HUDEP-2 (cell line): ENCODE results near the gene DEPP1.
"Not testable (repeated sequence)": the region's sequence is repeated elsewhere in the genome, so short reads cannot be mapped to it uniquely, and the experiment has no call there.

Experiments used
- DNase-seq, 76 experiments: peaks; one replicate each; lab custom pipeline; 2025; ENCODE audit not compliant: unreplicated experiment in 76 of 76; lab: John Stamatoyannopoulos, UW

The DEPP1 gene, protein sequence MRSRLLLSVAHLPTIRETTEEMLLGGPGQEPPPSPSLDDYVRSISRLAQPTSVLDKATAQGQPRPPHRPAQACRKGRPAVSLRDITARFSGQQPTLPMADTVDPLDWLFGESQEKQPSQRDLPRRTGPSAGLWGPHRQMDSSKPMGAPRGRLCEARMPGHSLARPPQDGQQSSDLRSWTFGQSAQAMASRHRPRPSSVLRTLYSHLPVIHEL

DNA sequence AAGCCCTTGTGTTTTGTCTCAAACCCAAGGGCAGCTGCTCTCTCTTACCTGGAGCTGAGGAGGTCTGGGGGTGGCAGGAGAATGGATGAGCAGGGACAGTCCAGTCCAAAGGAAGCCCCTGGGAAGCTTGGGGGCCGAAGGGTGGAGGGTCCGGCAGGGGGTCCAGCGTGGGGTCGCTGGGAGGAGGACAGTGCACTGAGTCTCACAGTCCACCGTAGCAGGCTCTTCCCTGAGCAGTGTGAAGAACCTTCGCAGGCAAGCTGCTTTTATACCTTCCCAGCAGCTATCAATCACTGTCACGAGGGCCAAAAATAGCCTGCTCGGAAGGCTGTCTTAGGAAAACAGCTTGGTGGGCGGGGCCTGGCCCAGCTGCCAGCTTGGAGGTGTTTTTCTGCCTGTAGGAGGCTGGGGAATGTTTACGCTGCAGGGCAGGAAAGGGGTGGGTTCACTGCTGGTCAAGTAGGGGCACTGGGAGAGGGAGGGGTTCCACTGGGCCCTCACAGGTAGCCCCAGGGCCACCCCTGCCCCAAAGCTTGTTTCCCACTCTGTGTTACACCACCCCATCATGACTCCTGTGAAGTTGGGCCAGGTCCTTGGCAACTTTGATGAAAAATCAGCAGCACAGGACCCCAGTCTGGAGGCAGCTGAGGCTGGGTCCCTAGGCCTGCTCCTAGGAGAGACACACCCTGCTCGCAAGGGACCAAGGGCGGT is at the start of gene DEPP1:
TSS of gene DEPP1 (minus strand) at position 240 of the 711 bp plus-strand sequence. CDS start 779 bp downstream, outside the sequence.
- peak in 9 of 76 experiments; percentile 1 to 33 (median 19) for DNase-seq

DNA sequence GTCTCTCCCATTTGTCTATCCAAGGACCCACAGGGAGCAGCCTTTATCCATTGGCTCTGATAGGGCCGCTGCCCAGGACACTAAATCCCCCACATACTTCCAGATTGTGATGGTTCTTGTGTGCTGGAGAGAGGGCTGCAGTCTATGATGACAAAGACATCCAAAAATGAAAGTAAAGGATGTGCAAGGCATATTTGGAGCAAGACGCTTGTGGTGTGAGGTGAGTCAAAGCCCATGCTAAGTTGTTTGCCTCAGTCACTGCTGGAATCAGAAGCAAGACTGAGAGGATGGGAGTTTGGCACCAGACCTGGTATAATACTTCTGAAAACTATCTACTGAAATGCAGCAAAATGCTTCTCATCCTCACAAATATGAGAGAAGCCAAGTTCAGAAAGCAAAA is 44.8 kb upstream of the DEPP1 start:
- DNase-seq, result no peak

DNA sequence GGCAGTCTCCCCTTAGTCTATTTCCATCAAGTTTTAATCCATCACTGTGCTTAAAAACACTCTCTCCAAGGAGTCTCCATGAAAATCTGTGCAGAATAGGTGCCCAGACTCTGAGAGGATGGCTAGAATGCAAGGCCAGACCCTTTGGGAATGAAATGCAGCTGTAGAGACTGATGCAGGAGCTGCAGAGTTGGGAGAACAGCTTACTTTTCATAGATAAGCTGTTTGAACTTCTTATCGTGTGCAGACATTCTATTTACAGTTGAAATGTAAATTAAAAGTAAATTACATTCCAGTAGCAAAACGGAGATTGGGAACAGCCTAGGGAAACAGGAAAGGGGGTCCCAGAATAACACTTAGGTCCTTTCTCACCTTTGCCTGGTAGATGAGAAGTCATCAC is 37.0 kb upstream of the DEPP1 start:
- no peak for DNase-seq

DNA sequence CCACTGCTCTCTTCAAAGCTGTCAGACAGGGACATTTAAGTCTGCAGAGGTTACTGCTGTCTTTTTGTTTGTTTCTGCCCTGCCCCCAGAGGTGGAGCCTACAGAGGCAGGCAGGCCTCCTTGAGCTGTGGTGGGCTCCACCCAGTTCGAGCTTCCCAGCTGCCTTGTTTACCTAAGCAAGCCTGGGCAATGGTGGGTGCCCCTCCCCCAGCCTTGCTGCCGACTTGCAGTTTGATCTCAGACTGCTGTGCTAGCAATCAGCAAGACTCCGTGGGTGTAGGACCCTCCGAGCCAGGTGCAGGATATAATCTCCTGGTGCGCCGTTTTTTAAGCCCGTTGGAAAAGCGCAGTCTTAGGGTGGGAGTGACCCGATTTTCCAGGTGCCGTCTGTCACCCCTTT is 35.9 kb upstream of the DEPP1 start:
- not testable (repeated sequence) for DNase-seq

DNA sequence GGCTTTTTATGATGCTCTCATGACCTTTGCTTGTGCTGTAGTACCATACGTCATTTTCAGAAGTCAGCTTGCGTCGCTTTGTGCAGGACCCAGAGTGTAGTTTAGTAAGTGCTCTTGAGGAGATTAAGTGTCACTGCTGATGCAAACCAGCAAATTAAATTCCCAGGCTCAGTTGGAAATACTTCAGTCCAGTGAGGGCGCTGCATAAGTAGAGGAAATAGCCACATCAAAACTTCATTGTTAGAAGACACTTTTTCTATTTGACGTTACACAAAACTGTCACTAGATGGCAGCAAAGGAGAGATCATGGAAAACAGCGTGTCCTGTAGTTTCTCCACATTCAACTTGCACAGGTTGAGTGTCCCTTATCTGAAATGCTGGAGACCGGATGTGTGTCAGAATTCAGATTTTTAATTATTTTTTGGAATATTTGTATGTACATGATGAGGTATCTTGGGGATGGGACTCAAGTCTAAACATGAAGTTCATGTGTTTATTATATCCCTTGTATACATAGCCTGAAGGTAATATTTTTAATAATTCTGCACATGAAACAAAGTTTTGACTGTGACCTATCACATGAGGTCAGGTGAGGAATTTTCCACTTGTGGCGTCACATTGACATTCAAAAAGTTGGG is 30.0 kb upstream of the DEPP1 start:
- peak in 44 of 76 experiments; percentile 1 to 76 (median 51) for DNase-seq

DNA sequence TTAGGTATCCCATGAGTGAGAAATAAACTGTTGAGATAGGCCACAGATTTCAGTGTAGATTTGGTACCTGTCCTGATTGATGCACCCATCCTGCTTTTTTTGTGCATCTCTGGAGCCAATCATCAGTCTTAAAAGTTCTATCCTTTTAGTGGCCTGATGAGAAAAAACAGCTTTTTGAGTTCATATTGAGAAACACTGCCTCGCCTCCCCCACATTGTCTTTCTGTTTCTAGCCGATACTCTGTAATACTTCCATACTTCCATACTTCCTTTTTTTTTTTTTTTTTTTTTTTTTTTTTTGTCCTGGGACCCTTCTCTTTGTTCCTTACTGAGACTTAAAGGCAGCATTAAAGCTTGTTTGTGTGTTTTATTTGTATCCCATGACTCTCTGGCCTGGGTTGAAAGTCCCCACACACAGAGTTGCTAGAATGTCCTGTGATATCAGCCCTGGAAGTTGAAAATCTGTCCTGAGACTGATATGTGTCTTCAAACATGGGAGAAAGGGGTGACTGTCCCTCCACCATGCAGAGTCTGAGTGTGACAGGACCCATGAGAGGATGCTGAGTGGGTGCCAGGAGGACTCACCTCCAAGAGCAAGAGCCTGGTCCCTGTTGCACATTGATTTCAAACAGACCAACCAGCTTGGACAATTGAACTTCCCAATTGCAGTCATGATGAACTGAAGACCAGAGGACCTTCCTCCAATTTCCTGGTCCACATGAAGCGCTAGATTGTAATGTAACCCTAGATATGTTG is 27.8 kb upstream of the DEPP1 start:
- no peak for DNase-seq

DNA sequence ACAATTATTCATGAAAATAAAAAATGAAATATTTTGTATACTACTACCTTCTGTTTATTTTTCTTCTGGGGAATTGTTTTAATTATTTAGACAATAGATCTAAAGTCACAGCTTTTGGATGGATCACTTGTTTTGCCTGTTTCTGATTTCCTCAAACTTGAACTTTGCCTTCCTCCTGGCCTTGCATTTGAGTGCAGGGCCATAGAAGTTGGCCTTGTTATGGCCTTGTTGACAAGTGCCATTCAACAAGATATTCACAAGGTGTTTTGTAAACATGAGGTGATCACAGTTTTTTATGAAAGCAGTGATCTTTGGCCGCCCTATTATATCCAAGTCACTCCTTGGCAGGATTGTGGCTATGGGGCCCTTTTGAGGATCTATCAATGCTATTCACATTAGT is 26.7 kb upstream of the DEPP1 start:
- no peak for DNase-seq

DNA sequence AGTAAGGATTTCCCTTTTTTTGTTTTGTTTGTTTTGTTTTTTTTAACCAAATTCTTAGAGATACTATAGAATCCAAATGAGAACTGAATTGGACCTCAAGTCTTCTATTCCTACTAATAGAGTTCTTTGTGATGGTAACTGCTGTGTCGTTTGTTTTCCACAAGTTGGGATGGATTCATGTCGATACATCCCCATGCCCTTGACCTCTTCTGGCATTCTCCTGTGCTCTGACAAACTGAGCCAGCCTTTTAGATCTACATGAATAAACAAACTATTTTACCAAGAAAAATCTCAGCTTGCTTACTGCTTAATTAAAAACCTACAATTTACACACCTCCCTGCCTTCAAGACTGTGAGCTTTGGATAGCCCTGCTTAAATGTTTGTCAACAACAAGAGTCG is 26.1 kb upstream of the DEPP1 start:
- no peak for DNase-seq

DNA sequence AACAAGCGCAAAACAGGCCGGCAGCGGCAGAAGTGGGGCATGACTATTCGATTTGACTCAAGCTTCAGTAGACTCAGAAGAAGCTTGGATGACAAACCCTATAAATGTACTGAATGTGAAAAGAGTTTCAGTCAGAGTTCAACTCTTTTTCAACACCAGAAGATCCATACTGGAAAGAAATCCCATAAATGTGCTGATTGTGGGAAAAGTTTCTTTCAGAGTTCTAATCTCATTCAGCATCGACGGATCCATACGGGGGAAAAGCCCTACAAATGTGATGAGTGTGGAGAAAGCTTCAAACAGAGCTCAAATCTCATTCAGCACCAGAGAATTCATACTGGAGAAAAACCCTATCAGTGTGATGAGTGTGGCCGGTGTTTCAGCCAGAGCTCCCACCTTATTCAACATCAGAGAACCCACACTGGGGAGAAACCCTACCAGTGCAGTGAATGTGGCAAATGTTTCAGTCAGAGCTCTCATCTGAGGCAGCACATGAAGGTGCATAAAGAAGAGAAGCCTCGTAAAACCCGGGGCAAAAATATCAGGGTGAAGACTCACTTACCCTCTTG is 24.9 kb upstream of the DEPP1 start:
- no peak for DNase-seq

DNA sequence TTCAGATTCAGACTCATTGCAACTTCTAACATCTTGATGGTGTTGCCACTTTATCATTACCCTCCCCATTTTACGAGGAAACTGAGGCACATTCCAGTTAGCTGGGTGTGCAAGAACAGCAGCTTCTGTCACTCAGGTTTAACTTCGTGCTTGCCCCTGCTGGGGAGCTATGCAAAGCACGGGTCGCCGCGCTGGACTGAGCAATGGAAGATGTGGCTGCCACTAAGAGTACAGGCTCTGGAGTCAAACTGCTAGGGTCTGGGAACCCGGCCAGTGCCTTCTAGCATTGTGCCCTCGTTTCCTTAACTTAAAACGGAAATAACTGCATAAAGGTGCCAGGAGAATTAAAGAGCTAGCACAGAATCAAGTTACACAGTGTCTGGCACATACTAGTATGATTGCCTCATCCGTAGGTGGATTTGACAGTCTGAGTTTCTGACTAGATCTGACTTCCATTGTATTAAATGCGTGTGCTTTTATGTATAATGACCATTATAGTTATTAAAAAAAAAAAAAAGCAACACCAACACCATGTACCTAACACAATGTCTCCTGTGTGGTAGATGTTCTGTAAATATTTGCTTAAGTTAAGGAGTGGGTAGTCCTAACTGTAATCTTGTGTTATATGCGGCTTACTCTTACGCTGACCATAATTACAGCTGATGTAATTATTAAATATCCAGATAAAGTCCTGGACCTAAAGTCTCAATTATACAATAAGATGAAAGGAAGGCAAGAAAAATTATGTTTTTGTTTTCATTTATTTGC is 23.0 kb upstream of the DEPP1 start:
- peak in 54 of 76 experiments; percentile 4 to 79 (median 32) for DNase-seq

DNA sequence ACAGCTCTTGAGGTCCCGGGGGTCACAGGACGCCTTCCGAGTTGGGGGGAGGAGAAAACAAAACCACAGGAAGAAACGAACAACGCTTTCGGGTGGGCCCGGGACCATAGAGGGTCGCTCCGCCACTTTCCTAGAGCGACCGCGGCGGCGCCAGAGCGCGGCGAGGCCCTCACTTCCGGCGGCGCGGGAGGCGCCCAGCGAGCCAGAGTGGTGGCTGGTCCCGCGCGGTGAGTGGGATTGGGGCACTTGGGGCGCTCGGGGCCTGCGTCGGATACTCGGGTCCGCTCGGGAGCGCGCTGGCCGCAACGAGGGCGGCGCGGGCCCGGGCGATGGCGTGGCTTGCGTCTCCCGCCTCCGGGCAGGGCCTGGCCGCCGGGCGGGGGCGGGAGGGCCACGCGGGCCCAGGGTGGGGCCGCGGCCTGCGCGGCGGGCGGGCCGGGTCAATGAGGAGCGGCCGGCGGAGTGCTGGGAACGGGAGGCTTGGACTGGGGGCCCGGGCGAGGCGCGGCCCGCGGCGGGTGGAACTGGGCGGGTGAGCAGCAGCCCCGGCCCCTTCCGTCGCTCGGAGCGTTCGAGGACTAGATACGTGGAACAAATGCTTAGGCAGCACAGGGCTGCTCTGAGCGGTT is 22.3 kb upstream of the DEPP1 start, which contains the start of gene ZNF22:
TSS of gene ZNF22 (plus strand) at position 172 of the 629 bp plus-strand sequence. CDS start 2,446 bp downstream, outside the sequence.
- peak in 54 of 76 experiments; percentile 4 to 72 (median 46) for DNase-seq

DNA sequence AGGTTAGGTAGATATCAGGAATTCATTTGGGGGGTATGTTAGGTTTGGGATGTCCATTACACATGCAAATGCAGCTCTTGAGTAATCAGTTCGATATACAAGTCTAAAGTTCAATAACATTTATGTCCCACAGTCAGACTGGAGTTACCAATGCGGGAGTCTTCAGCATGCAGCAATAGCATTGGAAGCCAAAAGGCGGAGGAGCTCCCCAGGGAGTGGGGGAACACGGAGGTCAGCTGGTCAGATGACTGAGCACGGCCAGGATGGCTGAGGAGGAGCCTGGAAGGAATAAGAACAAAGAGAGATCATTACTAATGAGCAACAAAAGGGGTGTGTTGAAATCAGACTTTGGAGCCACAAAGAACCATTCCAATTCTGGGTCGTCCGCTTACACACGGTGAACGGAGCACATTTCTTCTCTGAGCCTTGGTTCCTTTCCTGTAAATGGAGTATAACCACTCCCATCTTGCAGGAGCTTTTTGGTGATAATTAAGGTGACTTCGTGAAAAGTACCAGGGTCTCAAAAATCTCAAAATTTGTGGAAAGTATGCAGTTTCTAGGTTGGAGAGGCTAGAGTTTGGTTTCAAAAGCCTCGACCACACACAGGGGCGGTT is 21.6 kb upstream of the DEPP1 start:
- no peak for DNase-seq

DNA sequence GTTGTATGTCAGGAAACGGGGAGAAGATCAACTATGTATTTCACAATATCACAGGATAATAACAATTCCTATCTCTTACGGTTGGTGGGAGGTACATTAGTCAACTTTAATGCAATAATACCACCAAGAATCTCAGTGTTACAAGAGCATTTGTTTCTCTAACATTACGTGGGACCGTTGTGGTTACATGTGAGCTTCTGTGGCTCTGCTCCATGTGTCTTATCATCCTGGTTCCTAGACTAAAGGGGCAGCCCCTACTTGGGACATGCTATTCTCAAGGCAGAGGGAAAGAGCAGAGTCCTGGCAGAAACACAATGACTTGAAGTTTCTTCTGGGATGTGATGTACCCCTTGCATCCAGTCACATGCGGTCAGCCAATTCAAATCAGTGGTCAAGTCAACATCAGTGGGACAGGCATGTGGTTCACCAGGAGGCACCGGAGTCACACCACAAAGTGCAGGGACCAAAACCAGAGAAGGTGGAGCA is 19.6 kb upstream of the DEPP1 start:
- DNase-seq, result no peak

DNA sequence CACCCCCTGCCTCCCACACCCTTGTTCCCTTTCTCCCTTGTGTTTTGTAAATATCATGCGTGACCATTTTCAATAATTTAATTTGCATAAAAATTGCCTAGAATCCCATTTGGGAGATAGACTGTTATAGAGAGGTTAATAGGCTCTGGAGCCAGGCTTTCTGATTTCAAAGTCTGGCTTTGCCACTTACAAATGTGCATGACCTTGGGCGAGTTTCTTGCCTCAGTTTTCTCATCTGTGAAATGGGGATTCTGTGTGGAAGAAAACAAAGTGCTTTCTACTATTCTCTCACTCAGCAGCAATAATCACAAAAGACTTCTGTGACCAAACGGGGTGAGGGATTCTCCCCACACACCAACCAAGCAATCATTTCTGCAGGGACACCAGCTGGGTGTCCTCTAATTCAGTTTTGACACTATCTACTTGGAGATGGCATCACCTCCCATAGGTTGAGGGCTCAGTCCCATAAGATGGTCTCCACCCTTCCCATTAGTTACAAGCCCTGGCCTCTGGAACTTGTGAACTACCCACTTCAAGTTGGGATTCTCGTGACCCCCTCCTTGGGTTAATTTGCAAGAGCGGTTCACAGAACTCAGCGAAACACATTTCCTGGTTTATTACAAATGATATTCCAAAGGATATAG is 18.6 kb upstream of the DEPP1 start:
- no peak for DNase-seq

DNA sequence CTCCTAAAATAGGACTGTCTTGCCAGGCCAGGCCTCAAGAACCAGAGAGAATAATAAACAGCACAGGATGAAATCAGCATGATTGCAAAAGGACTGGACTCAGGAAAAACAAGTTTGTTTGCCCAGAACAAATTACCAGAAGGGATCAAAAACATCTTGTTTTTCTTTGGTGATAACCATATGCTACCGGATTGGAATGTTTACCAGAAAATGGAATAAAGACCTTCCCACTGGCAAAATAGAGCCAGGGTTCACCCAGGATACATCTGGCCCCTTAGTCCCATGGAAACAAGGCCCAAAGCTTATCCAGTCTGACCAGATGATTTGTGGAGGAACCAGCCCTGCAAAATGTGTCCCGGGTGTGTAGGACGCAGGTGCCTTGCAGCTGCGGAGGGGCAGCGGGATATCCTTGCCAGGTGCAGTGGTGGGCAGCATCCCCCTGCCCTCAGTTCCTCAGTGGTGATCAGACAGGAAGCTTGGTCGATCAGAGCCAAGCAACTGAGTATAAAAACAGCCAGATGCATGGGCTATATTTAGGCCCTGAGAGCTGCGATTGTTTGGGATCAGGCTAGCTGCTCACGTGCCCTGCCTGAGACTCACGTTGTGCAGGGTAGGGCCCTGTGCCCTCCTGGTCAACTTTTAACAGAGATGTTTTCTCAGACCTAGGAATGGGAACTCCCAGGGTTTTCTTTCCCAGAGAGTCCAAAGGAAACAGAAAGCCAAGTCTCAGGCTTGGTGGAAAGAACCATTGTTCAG is 17.5 kb upstream of the DEPP1 start:
- DNase-seq, result no peak

DNA sequence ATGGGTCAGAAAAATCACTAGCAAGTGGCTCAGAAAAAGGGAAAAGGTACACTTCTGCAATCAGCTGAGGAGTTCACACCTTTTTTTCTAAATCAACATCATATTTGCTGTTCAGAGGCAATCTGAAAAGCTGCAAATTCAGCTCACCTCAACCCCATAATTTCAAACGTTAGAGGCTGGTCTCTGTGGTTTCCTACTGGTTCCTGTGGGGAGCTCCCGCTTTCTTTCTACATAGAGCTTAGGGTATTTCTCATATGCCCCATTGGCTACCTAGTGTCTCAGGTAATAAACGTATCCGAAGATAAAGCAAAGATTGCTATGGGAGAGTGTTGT is 16.9 kb upstream of the DEPP1 start:
- DNase-seq, result no peak

DNA sequence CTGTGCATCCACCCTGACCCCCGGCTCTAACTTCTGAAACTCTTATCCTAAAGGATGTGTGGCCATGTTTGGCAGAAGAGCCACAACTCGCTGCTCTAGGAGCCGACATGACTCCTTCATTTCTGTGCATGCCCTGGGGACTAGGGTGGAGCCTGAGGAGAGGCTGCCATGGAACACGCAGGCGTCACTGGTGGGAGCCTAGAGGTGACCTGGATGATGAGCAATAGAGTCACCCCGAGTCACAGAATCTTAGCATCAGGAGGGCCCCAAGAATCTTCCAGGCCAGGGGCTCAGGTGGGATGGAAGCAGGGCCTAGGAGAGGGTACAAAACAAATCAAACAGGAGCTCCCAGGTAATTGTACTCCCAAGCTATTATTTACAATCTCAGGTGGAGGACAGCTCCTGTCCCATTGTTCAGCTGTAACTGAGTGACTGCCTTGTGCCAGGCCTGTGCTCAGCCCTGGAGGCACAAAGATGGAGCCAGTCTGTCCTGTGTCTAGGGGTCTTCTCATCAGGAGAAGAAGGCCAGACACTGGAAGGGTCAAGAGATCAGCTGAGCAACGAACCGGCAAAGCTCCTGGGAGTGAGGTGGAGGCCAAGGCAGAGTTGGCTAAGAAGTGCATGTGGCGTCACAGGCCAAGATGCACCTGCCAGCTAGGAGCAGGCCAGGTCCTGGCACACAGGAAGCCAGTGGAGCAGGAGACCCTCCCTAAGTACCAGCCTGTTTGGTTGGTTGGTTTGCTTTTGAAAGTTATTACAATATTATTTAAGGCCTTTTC is 16.3 kb upstream of the DEPP1 start:
- no peak for DNase-seq
